NCI-H1436 treated with DMSO at 0.1 percent for 48 hours (cell line): ENCODE results near the gene SCYL3.

Experiments
- DNase-seq: peaks from one replicate; lab custom pipeline; 2025; lab: John Stamatoyannopoulos, UW

The SCYL3 gene

GRCh38 chr1:169900571-169900970 lies 6.9 kb upstream of the SCYL3 start:
- DNase-seq: no peak

DNA sequence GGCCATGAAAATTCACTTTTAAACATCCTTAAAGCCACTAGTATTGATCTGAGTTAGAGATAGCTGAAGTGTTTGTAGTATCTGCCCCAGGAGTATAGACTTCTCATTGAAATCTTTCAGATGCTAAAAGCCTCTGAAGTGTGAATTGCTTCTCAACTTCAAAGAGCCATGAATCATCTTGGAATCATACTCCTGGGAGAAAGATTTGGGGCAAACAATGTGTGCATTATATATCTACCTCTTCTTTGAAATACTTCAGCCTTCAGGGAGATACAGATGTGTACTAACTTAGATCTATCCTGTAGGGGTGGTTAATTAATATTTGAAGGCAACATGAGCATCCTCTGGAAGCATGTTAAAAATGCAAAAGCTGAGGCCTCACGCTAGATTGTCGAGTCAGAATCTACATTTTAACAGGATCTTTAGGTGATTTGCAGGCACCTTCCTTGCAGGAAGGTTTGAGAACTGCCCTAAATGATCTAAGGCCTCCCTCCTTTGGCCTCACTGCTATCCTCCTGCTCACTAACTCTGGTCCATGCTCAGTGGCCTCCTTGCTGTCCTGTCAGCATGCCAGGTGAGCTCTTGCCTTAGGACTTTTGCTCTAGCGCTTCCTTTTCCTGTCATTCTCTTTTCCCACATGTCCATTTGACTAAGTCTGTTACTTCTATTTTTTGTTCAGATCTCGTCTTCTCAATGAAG lies 6.0 kb upstream of the SCYL3 start:
- no peak for DNase-seq

- no peak for DNase-seq
Observed at GRCh38 chr1:169896013-169896412, 2.3 kb upstream of the SCYL3 start.

GRCh38 chr1:169894424-169895145 lies 889 bp upstream of the SCYL3 start:
- DNase-seq: no peak

GRCh38 chr1:169892927-169893644 lies 610 bp downstream of the SCYL3 start:
- DNase-seq: no peak

GRCh38 chr1:169892176-169892926 lies 1.3 kb downstream of the SCYL3 start:
- no peak for DNase-seq

- no peak for DNase-seq
Observed at GRCh38 chr1:169891539-169891885, 2.2 kb downstream of the SCYL3 start.

- no peak for DNase-seq
Observed at GRCh38 chr1:169890761-169891538, 2.7 kb downstream of the SCYL3 start.

- no peak for DNase-seq
Observed at GRCh38 chr1:169889871-169890270, 3.8 kb downstream of the SCYL3 start.

DNA sequence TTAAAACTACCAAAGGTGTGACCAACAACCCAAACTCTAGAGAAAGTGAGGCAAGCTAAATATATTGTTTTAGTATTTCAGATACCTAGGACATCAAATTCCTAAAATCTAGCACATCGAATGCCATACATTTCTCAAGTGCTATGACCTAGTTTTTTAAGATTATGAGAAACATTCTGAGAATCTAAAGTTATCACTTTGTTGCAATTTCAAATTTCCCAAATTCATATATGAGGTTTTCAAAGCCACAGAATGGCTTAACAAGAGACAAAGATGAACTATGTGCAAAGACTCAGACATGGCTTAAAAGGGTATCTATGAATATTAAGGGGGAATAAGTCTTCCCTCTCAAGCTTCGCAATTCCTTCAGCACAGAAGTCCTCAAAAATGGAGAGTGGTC lies 6.8 kb downstream of the SCYL3 start:
- DNase-seq: no peak

GRCh38 chr1:169886422-169886821 lies 7.3 kb downstream of the SCYL3 start:
- DNase-seq: no peak

GRCh38 chr1:169885207-169885606 lies 8.5 kb downstream of the SCYL3 start:
- no peak for DNase-seq

DNA sequence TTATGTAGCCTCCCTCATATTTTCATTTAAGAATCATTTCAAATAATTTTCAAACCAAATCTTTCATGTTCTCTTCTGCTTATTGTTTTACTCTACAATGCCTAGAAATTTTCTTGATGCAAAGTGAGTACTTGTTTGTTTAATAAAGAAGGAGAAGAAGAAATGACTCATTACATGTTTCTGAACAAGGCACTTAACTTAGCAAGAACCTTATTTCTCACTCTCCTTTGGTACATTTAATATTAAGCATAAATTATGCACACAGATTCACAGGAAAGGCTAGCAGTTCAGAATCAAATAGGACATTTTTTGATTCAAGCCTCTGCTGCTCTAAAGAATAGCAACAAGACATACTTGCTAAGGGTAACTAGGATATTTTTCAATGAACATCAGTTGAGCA lies 9.1 kb downstream of the SCYL3 start:
- DNase-seq: no peak

GRCh38 chr1:169882039-169882511 lies 11.6 kb downstream of the SCYL3 start:
- DNase-seq: no peak

DNA sequence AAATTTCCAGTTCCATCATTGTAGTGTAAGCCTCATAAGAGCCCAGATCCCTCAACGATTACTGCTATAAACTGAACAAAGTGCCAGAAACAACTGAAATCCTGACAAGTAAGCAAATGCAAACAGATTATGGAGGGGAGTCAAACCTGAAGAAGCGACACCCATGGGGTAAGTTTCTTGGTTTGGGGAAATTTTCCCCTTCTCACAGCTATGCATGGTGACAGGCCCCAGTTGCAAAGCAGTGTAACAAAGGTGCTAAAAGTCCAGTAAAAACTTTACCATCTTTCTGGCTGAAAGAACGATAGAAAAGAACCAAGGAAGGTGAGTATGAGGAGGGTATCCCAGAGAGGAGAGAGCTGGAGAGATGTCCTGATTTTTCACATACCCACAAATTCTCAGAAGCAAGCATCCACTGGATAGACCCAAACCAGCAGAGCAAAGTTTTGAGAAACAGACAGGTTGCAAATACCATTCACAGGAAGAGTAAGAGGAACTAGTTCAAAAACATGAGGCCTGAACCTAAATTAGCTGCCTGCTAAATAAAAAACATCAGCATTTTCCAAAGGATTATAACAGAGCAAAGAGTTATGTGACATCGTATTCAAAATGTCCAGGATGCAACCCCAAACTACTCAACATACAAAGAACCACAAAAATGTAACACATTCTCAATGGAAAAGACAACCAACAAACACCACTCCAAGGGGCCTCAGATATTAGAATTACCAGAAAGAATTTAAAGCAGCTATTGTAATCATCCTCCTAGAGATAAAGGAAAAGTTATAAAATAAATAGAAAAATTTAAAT lies 14.5 kb downstream of the SCYL3 start:
- no peak for DNase-seq

DNA sequence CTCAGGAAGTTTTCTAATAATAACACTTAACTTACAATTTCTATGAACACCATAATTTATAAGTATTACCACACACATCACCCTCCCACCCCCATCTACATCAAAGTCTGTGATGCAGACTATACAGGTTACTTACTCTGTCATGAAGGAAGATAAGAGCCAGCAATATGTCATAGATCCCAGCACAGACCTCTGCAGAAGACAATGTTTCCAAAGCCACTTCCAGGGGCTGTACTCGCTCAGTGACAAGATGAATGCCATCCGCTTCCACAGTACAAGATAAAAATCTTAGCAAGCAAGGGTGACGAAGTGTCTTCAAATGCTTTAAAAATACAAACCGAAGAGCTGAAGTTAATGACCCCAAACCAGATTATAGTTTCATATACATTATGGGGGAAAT lies 15.2 kb downstream of the SCYL3 start:
- DNase-seq: no peak

DNA sequence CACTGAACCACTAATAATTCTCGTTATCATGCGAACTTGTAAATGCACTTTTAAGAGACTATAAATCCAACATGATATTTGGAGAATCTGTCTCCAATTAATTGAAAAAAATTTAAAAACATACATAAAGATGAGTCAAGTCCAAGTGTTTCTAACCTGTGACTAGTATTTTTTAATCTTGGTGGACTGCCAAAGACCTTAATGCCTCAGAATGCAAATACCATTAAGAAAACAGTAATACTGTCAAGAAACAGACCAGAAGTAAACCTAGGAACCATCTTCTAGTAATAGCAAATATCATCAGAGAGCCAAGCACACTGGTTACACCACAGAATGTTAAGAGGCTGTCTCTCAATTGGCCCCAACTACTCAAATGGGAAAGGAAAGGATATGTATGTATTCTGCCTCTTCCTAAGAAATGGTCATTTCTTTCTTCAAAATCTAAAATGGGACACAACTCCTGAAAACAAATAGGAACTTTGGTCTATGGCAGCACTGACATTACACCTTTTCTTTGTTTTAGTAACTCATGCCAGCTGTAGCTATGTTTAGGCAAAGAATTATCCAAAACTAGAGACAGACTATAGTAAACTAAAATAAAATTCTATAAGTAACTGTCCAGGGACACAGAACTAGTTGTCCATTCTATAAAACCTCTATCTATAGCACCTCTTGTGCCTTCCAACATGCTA lies 15.8 kb downstream of the SCYL3 start:
- no peak for DNase-seq

DNA sequence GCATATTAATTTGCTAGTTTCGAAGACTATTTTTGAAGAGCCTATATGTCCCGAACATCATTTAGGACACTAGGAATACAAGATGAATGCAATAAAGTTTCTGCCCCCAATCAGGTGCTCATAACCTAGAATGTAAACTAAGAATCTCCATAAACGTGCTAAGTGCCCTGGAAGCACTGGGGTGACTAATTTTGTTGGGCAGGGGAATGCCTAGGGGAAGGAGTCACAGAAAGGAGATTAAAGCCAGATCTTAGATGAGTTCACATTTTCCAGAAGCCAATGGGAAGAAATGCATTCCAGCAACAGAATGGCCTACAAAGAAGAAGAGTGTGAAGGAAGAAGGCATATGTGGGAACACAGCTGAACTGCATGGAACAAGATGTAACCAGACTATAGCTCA lies 19.5 kb downstream of the SCYL3 start:
- no peak for DNase-seq

GRCh38 chr1:169873582-169874199 lies 20.0 kb downstream of the SCYL3 start:
- no peak for DNase-seq

DNA sequence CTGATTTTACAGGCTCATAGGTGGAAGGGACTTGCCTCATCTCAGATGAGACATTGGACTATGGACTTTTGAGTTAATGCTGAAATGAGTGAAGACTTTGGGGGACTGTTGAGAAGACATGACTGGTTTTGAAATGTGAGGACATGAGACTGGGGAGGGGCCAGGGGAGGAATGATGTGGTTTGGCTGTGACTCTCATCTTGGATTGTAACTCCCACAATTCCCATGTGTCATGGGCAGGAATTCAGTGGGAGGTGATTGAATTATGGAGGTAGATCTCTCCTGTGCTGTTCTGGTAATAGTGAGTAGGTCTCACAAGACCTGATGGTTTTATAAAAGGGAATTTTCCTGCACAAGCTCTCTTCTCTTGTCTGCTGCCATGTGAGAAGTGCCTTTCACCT lies 20.8 kb downstream of the SCYL3 start:
- no peak for DNase-seq
